ENCODE results near the gene SHC4. TPM values are rescaled to one million over a fixed set of nuclear protein-coding genes. Genes with fewer than 3 reads are reported as not detected.

SHC4 gene
- total and polyA plus RNA-seq, 2 of the 8 experiments (the other 6 are each of a cell fraction or from before 2014, with no cell fraction given) = 0.15 to 0.30 TPM

DNA sequence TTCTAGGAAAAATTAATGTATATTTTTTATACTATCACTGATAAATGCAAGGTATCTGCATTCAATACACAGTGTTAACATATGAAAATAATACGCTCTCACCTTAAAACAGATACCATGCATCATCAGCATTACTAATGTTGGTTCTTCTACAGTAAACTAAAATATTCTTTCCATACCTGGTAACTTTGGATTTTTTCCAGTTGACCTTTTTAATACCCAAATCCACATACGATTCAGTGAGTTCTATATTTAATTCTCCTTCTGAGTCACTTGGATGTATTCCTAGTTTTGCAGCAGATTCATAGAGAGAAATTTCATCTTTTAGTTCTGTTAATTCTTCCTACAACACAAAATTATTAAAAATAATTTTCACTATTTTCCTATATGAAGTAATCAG is 182.7 kb downstream of the SHC4 start (continued):
- TF ChIP-seq, protein P1, sequence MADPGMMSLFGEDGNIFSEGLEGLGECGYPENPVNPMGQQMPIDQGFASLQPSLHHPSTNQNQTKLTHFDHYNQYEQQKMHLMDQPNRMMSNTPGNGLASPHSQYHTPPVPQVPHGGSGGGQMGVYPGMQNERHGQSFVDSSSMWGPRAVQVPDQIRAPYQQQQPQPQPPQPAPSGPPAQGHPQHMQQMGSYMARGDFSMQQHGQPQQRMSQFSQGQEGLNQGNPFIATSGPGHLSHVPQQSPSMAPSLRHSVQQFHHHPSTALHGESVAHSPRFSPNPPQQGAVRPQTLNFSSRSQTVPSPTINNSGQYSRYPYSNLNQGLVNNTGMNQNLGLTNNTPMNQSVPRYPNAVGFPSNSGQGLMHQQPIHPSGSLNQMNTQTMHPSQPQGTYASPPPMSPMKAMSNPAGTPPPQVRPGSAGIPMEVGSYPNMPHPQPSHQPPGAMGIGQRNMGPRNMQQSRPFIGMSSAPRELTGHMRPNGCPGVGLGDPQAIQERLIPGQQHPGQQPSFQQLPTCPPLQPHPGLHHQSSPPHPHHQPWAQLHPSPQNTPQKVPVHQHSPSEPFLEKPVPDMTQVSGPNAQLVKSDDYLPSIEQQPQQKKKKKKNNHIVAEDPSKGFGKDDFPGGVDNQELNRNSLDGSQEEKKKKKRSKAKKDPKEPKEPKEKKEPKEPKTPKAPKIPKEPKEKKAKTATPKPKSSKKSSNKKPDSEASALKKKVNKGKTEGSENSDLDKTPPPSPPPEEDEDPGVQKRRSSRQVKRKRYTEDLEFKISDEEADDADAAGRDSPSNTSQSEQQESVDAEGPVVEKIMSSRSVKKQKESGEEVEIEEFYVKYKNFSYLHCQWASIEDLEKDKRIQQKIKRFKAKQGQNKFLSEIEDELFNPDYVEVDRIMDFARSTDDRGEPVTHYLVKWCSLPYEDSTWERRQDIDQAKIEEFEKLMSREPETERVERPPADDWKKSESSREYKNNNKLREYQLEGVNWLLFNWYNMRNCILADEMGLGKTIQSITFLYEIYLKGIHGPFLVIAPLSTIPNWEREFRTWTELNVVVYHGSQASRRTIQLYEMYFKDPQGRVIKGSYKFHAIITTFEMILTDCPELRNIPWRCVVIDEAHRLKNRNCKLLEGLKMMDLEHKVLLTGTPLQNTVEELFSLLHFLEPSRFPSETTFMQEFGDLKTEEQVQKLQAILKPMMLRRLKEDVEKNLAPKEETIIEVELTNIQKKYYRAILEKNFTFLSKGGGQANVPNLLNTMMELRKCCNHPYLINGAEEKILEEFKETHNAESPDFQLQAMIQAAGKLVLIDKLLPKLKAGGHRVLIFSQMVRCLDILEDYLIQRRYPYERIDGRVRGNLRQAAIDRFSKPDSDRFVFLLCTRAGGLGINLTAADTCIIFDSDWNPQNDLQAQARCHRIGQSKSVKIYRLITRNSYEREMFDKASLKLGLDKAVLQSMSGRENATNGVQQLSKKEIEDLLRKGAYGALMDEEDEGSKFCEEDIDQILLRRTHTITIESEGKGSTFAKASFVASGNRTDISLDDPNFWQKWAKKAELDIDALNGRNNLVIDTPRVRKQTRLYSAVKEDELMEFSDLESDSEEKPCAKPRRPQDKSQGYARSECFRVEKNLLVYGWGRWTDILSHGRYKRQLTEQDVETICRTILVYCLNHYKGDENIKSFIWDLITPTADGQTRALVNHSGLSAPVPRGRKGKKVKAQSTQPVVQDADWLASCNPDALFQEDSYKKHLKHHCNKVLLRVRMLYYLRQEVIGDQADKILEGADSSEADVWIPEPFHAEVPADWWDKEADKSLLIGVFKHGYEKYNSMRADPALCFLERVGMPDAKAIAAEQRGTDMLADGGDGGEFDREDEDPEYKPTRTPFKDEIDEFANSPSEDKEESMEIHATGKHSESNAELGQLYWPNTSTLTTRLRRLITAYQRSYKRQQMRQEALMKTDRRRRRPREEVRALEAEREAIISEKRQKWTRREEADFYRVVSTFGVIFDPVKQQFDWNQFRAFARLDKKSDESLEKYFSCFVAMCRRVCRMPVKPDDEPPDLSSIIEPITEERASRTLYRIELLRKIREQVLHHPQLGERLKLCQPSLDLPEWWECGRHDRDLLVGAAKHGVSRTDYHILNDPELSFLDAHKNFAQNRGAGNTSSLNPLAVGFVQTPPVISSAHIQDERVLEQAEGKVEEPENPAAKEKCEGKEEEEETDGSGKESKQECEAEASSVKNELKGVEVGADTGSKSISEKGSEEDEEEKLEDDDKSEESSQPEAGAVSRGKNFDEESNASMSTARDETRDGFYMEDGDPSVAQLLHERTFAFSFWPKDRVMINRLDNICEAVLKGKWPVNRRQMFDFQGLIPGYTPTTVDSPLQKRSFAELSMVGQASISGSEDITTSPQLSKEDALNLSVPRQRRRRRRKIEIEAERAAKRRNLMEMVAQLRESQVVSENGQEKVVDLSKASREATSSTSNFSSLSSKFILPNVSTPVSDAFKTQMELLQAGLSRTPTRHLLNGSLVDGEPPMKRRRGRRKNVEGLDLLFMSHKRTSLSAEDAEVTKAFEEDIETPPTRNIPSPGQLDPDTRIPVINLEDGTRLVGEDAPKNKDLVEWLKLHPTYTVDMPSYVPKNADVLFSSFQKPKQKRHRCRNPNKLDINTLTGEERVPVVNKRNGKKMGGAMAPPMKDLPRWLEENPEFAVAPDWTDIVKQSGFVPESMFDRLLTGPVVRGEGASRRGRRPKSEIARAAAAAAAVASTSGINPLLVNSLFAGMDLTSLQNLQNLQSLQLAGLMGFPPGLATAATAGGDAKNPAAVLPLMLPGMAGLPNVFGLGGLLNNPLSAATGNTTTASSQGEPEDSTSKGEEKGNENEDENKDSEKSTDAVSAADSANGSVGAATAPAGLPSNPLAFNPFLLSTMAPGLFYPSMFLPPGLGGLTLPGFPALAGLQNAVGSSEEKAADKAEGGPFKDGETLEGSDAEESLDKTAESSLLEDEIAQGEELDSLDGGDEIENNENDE (IDR thresholded peaks at IDR 0.05; ENCODE audit: insufficient replicate concordance, low read length) = no peak
